H1 (cell line): Measurements from ENCODE around the gene CIT.

Experiments used
- CTCF ChIP-seq, 3 experiments: IDR thresholded peaks; 1 replicate in 2 of 3; 2 replicates in 1 of 3; pipeline versions ENCODE4 v1.5.1 to v1.6.1; 2011; ENCODE audit warnings: low read length in 3 of 3, mild to moderate bottlenecking in 3 of 3, inconsistent platforms in 2 of 3, low read depth in 1 of 3, moderate library complexity in 1 of 3; ENCODE audit not compliant: insufficient read depth in 1 of 3; ENCODE audit errors: control extremely low read depth in 1 of 3
- JUND ChIP-seq: IDR thresholded peaks from 2 replicates; pipeline ENCODE4 v1.6.1; 2011; ENCODE audit warnings: mild to moderate bottlenecking, improper control_type of control experiment, low read length
- TAF1 ChIP-seq: IDR thresholded peaks from 2 replicates; pipeline ENCODE4 v1.6.1; 2011; ENCODE audit warnings: mild to moderate bottlenecking, low read depth, low read length
- YY1 ChIP-seq: IDR thresholded peaks from 2 replicates; pipeline ENCODE4 v1.6.1; 2011; ENCODE audit warnings: low read depth, mild to moderate bottlenecking, low read length
- TF ChIP-seq, protein P1 (sequence below): fragments of 300-600 bp; sonication (generic); IDR thresholded peaks from 2 replicates; pipeline ENCODE4 v1.7.1; 2012; ENCODE audit warnings: low read length, moderate library complexity, mild to moderate bottlenecking, inconsistent platforms; ENCODE audit not compliant: insufficient replicate concordance

DNA sequence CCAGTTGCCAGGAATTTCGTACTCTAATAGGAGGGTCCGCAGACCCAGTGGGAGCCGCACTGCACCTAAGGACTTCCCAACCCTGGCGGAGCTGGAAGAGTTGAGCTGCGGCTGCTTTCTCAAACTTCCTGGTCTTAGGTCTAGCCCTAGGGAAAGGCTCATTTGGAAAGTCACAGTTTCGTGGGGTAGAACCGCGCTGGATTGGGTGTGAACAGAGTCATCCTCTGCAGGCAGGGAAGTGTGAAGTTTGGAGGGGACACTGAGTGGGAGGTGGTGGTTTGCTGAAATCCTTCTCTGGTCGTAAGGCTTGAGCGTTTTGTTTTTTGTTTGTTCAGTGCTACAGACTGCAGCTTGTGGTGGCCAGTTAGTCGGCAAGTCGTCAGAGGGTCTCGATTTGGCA lies 190.3 kb downstream of the CIT start:
- TF ChIP-seq CTCF (IDR thresholded peaks at IDR 0.05; ENCODE audit: control extremely low read depth in 1 of 3, insufficient read depth in 1 of 3, low read depth in 1 of 3, low read length in 3 of 3), result no peak
- no peak for TF ChIP-seq TAF1
- TF ChIP-seq YY1, result no peak
- TF ChIP-seq, protein P1, sequence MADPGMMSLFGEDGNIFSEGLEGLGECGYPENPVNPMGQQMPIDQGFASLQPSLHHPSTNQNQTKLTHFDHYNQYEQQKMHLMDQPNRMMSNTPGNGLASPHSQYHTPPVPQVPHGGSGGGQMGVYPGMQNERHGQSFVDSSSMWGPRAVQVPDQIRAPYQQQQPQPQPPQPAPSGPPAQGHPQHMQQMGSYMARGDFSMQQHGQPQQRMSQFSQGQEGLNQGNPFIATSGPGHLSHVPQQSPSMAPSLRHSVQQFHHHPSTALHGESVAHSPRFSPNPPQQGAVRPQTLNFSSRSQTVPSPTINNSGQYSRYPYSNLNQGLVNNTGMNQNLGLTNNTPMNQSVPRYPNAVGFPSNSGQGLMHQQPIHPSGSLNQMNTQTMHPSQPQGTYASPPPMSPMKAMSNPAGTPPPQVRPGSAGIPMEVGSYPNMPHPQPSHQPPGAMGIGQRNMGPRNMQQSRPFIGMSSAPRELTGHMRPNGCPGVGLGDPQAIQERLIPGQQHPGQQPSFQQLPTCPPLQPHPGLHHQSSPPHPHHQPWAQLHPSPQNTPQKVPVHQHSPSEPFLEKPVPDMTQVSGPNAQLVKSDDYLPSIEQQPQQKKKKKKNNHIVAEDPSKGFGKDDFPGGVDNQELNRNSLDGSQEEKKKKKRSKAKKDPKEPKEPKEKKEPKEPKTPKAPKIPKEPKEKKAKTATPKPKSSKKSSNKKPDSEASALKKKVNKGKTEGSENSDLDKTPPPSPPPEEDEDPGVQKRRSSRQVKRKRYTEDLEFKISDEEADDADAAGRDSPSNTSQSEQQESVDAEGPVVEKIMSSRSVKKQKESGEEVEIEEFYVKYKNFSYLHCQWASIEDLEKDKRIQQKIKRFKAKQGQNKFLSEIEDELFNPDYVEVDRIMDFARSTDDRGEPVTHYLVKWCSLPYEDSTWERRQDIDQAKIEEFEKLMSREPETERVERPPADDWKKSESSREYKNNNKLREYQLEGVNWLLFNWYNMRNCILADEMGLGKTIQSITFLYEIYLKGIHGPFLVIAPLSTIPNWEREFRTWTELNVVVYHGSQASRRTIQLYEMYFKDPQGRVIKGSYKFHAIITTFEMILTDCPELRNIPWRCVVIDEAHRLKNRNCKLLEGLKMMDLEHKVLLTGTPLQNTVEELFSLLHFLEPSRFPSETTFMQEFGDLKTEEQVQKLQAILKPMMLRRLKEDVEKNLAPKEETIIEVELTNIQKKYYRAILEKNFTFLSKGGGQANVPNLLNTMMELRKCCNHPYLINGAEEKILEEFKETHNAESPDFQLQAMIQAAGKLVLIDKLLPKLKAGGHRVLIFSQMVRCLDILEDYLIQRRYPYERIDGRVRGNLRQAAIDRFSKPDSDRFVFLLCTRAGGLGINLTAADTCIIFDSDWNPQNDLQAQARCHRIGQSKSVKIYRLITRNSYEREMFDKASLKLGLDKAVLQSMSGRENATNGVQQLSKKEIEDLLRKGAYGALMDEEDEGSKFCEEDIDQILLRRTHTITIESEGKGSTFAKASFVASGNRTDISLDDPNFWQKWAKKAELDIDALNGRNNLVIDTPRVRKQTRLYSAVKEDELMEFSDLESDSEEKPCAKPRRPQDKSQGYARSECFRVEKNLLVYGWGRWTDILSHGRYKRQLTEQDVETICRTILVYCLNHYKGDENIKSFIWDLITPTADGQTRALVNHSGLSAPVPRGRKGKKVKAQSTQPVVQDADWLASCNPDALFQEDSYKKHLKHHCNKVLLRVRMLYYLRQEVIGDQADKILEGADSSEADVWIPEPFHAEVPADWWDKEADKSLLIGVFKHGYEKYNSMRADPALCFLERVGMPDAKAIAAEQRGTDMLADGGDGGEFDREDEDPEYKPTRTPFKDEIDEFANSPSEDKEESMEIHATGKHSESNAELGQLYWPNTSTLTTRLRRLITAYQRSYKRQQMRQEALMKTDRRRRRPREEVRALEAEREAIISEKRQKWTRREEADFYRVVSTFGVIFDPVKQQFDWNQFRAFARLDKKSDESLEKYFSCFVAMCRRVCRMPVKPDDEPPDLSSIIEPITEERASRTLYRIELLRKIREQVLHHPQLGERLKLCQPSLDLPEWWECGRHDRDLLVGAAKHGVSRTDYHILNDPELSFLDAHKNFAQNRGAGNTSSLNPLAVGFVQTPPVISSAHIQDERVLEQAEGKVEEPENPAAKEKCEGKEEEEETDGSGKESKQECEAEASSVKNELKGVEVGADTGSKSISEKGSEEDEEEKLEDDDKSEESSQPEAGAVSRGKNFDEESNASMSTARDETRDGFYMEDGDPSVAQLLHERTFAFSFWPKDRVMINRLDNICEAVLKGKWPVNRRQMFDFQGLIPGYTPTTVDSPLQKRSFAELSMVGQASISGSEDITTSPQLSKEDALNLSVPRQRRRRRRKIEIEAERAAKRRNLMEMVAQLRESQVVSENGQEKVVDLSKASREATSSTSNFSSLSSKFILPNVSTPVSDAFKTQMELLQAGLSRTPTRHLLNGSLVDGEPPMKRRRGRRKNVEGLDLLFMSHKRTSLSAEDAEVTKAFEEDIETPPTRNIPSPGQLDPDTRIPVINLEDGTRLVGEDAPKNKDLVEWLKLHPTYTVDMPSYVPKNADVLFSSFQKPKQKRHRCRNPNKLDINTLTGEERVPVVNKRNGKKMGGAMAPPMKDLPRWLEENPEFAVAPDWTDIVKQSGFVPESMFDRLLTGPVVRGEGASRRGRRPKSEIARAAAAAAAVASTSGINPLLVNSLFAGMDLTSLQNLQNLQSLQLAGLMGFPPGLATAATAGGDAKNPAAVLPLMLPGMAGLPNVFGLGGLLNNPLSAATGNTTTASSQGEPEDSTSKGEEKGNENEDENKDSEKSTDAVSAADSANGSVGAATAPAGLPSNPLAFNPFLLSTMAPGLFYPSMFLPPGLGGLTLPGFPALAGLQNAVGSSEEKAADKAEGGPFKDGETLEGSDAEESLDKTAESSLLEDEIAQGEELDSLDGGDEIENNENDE, result no peak
- no peak for TF ChIP-seq JUND
